ENCODE results near the gene CAPN7. TPM values are rescaled to one million over a fixed set of nuclear protein-coding genes. Genes with fewer than 3 reads are reported as not detected.

CAPN7 gene
- total RNA-seq, 2 donors from 2014 or later = 45.1 to 46.7 TPM

DNA sequence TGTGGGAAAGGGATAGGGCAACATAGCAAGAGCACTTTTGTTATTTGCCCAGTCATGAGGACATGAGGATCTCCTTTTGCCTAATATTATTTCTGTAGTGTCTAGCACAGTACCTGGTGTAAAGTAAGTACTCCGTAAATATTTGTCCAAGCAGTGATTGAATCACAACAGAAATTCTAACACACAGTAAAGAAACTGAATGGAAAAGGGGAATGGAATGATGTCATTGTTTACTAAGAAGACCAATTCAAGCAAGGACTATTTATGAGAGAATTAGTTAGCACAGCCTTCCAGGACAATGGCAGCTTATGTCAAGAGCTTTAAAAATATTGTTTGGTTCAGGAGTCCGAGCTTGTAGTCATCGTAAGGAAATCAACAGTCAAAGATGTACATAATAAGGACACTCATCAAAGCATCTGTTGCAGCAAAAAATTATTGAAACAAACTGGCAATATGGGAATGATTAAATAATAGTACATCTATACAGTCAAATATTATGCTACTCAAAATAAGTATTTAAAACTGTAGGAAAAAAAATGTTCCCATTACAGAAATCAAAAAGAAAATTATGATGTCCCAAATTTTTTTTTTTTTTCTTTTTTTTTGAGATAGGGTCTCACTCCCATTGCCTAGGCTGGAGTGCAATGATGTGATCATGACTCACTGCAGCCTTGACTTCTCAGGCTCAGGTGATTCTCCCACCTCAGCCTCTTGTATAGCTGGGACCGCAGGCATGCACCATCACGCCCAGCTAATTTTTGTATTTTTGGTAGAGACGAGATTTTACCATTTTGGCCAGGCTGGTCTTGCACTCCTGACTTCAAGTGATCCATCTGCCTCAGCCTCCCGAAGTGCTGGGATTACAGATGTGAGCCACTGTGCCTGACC lies 17.9 kb downstream of the CAPN7 start:
- H3K36me3 ChIP-seq = peaks cover 0 to 5% of the 10 kb centered on the region in 2 donors

GRCh38 chr3:15228147-15228546 lies 22.1 kb downstream of the CAPN7 start:
- WGBS = 94% methylated on average over 1 of the region's 1 CpG
- H3K27ac ChIP-seq = no peak overlapping the region
- TF ChIP-seq POLR2A (IDR thresholded peaks at IDR 0.05) (no peak), POLR2AphosphoS5 (IDR thresholded peaks at IDR 0.05) (no peak)
- TF ChIP-seq, protein P1, sequence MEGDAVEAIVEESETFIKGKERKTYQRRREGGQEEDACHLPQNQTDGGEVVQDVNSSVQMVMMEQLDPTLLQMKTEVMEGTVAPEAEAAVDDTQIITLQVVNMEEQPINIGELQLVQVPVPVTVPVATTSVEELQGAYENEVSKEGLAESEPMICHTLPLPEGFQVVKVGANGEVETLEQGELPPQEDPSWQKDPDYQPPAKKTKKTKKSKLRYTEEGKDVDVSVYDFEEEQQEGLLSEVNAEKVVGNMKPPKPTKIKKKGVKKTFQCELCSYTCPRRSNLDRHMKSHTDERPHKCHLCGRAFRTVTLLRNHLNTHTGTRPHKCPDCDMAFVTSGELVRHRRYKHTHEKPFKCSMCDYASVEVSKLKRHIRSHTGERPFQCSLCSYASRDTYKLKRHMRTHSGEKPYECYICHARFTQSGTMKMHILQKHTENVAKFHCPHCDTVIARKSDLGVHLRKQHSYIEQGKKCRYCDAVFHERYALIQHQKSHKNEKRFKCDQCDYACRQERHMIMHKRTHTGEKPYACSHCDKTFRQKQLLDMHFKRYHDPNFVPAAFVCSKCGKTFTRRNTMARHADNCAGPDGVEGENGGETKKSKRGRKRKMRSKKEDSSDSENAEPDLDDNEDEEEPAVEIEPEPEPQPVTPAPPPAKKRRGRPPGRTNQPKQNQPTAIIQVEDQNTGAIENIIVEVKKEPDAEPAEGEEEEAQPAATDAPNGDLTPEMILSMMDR (IDR thresholded peaks at IDR 0.05) = no peak
- no peaks in the 10 kb centered on the region for H3K27me3 ChIP-seq (replicated peaks; ENCODE audit: insufficient read depth)
- H3K4me1 ChIP-seq (replicated peaks) = no peaks in the 10 kb centered on the region
- peaks cover 2 to 5% of the 10 kb centered on the region in 2 donors for H3K36me3 ChIP-seq
- DNase-seq (ENCODE audit: low spot score) = no peak
- H3K9me3 ChIP-seq = no peaks in the 10 kb centered on the region
- H3K4me3 ChIP-seq = no peak overlapping the region
- intact Hi-C loops (cut with DNase I) = no loop called here

More for the DNA sequence above, 17.9 kb downstream of the CAPN7 start:
- Histone ChIP-seq H3K4me3 (no peak overlapping the region), H3K9me3 (no peaks in the 10 kb centered on the region), H3K27me3 (replicated peaks; ENCODE audit: insufficient read depth) (no peaks in the 10 kb centered on the region), H3K27ac (no peak overlapping the region), H3K4me1 (replicated peaks) (no peaks in the 10 kb centered on the region)
- intact Hi-C loops (cut with DNase I) = no loop called here
- WGBS = 77% methylated on average over 7 of the region's 7 CpGs
- DNase-seq (ENCODE audit: low spot score) = no peak
- TF ChIP-seq, protein P1 (IDR thresholded peaks at IDR 0.05) = no peak
- TF ChIP-seq POLR2A (IDR thresholded peaks at IDR 0.05) (no peak), POLR2AphosphoS5 (IDR thresholded peaks at IDR 0.05) (no peak)

DNA sequence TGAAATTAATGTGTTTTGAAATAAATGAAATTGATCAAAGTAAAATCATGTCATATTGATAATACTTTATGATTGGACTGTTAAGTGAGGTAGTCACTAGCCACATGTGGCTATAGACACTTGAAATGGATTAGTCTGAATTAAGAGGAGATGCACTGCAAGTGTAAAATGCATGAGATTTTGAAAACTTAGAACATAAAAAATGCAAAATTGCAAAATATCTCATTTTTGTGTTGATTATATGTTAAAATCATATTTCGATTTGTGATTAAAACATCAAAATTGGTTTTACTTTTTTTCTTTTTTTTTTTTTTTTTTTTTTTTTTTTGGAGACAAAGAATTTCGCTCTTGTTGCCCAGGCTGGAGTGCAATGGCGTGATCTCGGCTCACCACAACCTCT lies 23.2 kb downstream of the CAPN7 start:
- Histone ChIP-seq H3K27ac (no peak overlapping the region), H3K4me3 (no peak overlapping the region), H3K9me3 (no peaks in the 10 kb centered on the region), H3K36me3 (peaks cover 4 to 10% of the 10 kb centered on the region in 2 donors), H3K27me3 (replicated peaks; ENCODE audit: insufficient read depth) (no peaks in the 10 kb centered on the region), H3K4me1 (replicated peaks) (no peaks in the 10 kb centered on the region)
- intact Hi-C loops (cut with DNase I) = no loop called here
- TF ChIP-seq POLR2AphosphoS5 (IDR thresholded peaks at IDR 0.05) = no peak
- TF ChIP-seq, protein P1 (IDR thresholded peaks at IDR 0.05) = no peak
- no peak for TF ChIP-seq POLR2A (IDR thresholded peaks at IDR 0.05)
- DNase-seq (ENCODE audit: low spot score) = no peak
- 93% methylated on average over 4 of the region's 4 CpGs for WGBS

GRCh38 chr3:15241341-15241740 lies 35.3 kb downstream of the CAPN7 start:
- Histone ChIP-seq H3K4me1 (replicated peaks) (no peaks in the 10 kb centered on the region), H3K27ac (no peak overlapping the region), H3K36me3 (peaks cover 0 to 5% of the 10 kb centered on the region in 2 donors), H3K9me3 (no peaks in the 10 kb centered on the region), H3K4me3 (no peak overlapping the region), H3K27me3 (replicated peaks; ENCODE audit: insufficient read depth) (no peaks in the 10 kb centered on the region)
- intact Hi-C loops (cut with DNase I) = no loop called here
- TF ChIP-seq POLR2A (IDR thresholded peaks at IDR 0.05) (no peak), POLR2AphosphoS5 (IDR thresholded peaks at IDR 0.05) (no peak)
- TF ChIP-seq, protein P1 (IDR thresholded peaks at IDR 0.05) = peak in 2 of 4 experiments; percentile 17 to 23
- DNase-seq (ENCODE audit: low spot score) = no peak
- WGBS = 90% methylated on average over 1 of the region's 1 CpG
